Right lobe of liver (tissue), 4 donors: ENCODE results near the gene ERC1.

ENCODE experiments used
- POLR2A ChIP-seq: fragments of 450-650 bp; IDR thresholded peaks from one replicate; pipeline ENCODE4 v1.6.1; 2017; ENCODE audit warnings: antibody characterized with exemption, mild to moderate bottlenecking
- TF ChIP-seq, protein P1 (sequence below), 4 donors: fragments of 200-600 bp in 3 of 4; fragments of 450-650 bp in 1 of 4; IDR thresholded peaks; one replicate each; pipeline versions ENCODE4 v1.5.1 to v1.8.0; 2016 to 2022; ENCODE audit warnings: antibody characterized with exemption in 4 of 4, mild to moderate bottlenecking in 2 of 4
- donor health status: DM: no; HTN: no; CAD: no.
- donor health status: DM: no; HTN: no; CAD: no.
- donor health status: DM: no; HTN: yes; CAD: no.

DNA sequence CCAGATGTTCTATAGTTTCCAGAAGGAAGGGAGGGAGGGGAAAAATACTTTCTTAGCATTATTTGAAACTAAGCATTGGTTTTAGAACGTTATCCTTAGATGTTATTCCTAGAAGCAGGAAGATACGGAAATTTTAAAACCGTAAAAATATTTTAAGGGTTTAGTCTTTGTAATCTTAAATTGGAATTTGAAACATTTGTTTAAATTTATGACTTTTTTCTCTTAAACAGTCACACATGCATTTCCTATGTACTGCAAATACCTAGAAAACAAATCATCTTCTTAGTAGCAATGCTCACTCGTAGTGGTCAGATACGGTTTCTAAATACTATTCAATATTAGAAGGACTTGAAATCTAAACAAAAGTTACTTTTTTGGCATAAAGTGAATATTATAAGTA is 282.0 kb downstream of the ERC1 start:
- no peak for TF ChIP-seq POLR2A
- TF ChIP-seq, protein P1, sequence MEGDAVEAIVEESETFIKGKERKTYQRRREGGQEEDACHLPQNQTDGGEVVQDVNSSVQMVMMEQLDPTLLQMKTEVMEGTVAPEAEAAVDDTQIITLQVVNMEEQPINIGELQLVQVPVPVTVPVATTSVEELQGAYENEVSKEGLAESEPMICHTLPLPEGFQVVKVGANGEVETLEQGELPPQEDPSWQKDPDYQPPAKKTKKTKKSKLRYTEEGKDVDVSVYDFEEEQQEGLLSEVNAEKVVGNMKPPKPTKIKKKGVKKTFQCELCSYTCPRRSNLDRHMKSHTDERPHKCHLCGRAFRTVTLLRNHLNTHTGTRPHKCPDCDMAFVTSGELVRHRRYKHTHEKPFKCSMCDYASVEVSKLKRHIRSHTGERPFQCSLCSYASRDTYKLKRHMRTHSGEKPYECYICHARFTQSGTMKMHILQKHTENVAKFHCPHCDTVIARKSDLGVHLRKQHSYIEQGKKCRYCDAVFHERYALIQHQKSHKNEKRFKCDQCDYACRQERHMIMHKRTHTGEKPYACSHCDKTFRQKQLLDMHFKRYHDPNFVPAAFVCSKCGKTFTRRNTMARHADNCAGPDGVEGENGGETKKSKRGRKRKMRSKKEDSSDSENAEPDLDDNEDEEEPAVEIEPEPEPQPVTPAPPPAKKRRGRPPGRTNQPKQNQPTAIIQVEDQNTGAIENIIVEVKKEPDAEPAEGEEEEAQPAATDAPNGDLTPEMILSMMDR (IDR thresholded peaks at IDR 0.05) = no peak
